ENCODE data around the gene ATP6V0A4. TPM values are rescaled to one million over a fixed set of nuclear protein-coding genes. Genes with fewer than 3 reads are reported as not detected.

ATP6V0A4 gene
- total and polyA plus RNA-seq, 2 experiments from 2014 or later, result not detected

- Histone ChIP-seq H3K4me3 (no peak overlapping the region), H3K36me3 (no peaks in the 10 kb centered on the region), H3K9me3 (ENCODE audit: low read depth) (no peaks in the 10 kb centered on the region), H3K27me3 (no peaks in the 10 kb centered on the region), H3K27ac (no peak overlapping the region), H3K4me1 (ENCODE audit: low read depth) (no peaks in the 10 kb centered on the region)
- no peak for TF ChIP-seq CTCF (IDR thresholded peaks at IDR 0.05; ENCODE audit: low read depth, low read length)
- DNase-seq (ENCODE audit: low read depth in 1 of 2, low spot score in 1 of 2), result no peak
Measured at GRCh38 chr7:138773176-138773575, 24.8 kb downstream of the ATP6V0A4 start.

GRCh38 chr7:138770904-138771303, 27.1 kb downstream of the ATP6V0A4 start:
- H3K27ac ChIP-seq, result no peak overlapping the region
- H3K9me3 ChIP-seq (ENCODE audit: low read depth), result no peaks in the 10 kb centered on the region
- H3K4me3 ChIP-seq, result no peak overlapping the region
- no peaks in the 10 kb centered on the region for H3K36me3 ChIP-seq
- H3K4me1 ChIP-seq (ENCODE audit: low read depth), result no peaks in the 10 kb centered on the region
- H3K27me3 ChIP-seq, result no peaks in the 10 kb centered on the region
- DNase-seq (ENCODE audit: low read depth in 1 of 2, low spot score in 1 of 2), result no peak
- no peak for TF ChIP-seq CTCF (IDR thresholded peaks at IDR 0.05; ENCODE audit: low read depth, low read length)

GRCh38 chr7:138768241-138768640, 29.8 kb downstream of the ATP6V0A4 start:
- H3K9me3 ChIP-seq (ENCODE audit: low read depth), result no peaks in the 10 kb centered on the region
- no peaks in the 10 kb centered on the region for H3K4me1 ChIP-seq (ENCODE audit: low read depth)
- no peak overlapping the region for H3K27ac ChIP-seq
- no peaks in the 10 kb centered on the region for H3K27me3 ChIP-seq
- DNase-seq (ENCODE audit: low read depth in 1 of 2, low spot score in 1 of 2), result no peak
- no peaks in the 10 kb centered on the region for H3K36me3 ChIP-seq
- TF ChIP-seq CTCF (IDR thresholded peaks at IDR 0.05; ENCODE audit: low read depth, low read length), result no peak
- H3K4me3 ChIP-seq, result no peak overlapping the region

GRCh38 chr7:138756591-138757242, 41.3 kb downstream of the ATP6V0A4 start:
- no peak for TF ChIP-seq CTCF (IDR thresholded peaks at IDR 0.05; ENCODE audit: low read depth, low read length)
- no peak overlapping the region for H3K27ac ChIP-seq
- H3K36me3 ChIP-seq, result no peaks in the 10 kb centered on the region
- H3K4me3 ChIP-seq, result no peak overlapping the region
- no peak for DNase-seq (ENCODE audit: low read depth in 1 of 2, low spot score in 1 of 2)
- H3K4me1 ChIP-seq (ENCODE audit: low read depth), result peaks cover 13% of the 10 kb centered on the region
- H3K9me3 ChIP-seq (ENCODE audit: low read depth), result no peaks in the 10 kb centered on the region
- no peaks in the 10 kb centered on the region for H3K27me3 ChIP-seq

- Histone ChIP-seq H3K9me3 (ENCODE audit: low read depth) (no peaks in the 10 kb centered on the region), H3K4me1 (ENCODE audit: low read depth) (peaks cover 16% of the 10 kb centered on the region), H3K27ac (no peak overlapping the region), H3K27me3 (no peaks in the 10 kb centered on the region), H3K36me3 (no peaks in the 10 kb centered on the region), H3K4me3 (no peak overlapping the region)
- DNase-seq (ENCODE audit: low read depth in 1 of 2, low spot score in 1 of 2), result no peak
- no peak for TF ChIP-seq CTCF (IDR thresholded peaks at IDR 0.05; ENCODE audit: low read depth, low read length)
Measured at GRCh38 chr7:138755842-138756590, 42.0 kb downstream of the ATP6V0A4 start.
